CD4-positive, alpha-beta T cell treated with Interleukin-10 for 1 hour (primary cell): ENCODE data around the gene ZFP62.

ENCODE experiments used
- DNase-seq: peaks from one replicate; pipeline ENCODE4 v3.0.0-alpha.2; 2020

The ZFP62 gene

GRCh38 chr5:180866985-180867384 lies 5.9 kb upstream of the ZFP62 start:
- DNase-seq: no peak

- no peak for DNase-seq
These were observed 5.1 kb upstream of the ZFP62 start for GRCh38 chr5:180865981-180866695.

- DNase-seq: no peak
These were observed 1.6 kb upstream of the ZFP62 start for GRCh38 chr5:180862645-180863044.

GRCh38 chr5:180860273-180860886 lies 696 bp downstream of the ZFP62 start:
- peak; percentile 77 for DNase-seq

GRCh38 chr5:180858586-180858985 lies 2.5 kb downstream of the ZFP62 start:
- DNase-seq: no peak

GRCh38 chr5:180853848-180854176 lies 7.3 kb downstream of the ZFP62 start:
- no peak for DNase-seq

GRCh38 chr5:180853121-180853847 lies 7.8 kb downstream of the ZFP62 start:
- no peak for DNase-seq

- no peak for DNase-seq
These were observed 8.6 kb downstream of the ZFP62 start for GRCh38 chr5:180852495-180852894.

GRCh38 chr5:180850434-180851078 lies 10.5 kb downstream of the ZFP62 start:
- no peak for DNase-seq

GRCh38 chr5:180849827-180850226 lies 11.2 kb downstream of the ZFP62 start:
- DNase-seq: no peak

- DNase-seq: no peak
These were observed 12.2 kb downstream of the ZFP62 start for GRCh38 chr5:180848878-180849277.

- DNase-seq: no peak
These were observed 12.8 kb downstream of the ZFP62 start for GRCh38 chr5:180848265-180848664.

- DNase-seq: no peak
These were observed 14.1 kb downstream of the ZFP62 start for GRCh38 chr5:180847026-180847425.

GRCh38 chr5:180844858-180845257 lies 16.2 kb downstream of the ZFP62 start:
- no peak for DNase-seq

GRCh38 chr5:180844432-180844831 lies 16.6 kb downstream of the ZFP62 start:
- DNase-seq: no peak

- DNase-seq: no peak
These were observed 21.1 kb downstream of the ZFP62 start for GRCh38 chr5:180839935-180840334.

GRCh38 chr5:180839227-180839626 lies 21.8 kb downstream of the ZFP62 start:
- no peak for DNase-seq

GRCh38 chr5:180837478-180837877 lies 23.6 kb downstream of the ZFP62 start:
- no peak for DNase-seq

GRCh38 chr5:180832638-180833068 lies 28.4 kb downstream of the ZFP62 start:
- peak; percentile 48 for DNase-seq

GRCh38 chr5:180831139-180832093 lies 29.7 kb downstream of the ZFP62 start:
- DNase-seq: peak; percentile 76

GRCh38 chr5:180830253-180831138 lies 30.6 kb downstream of the ZFP62 start:
- peak; percentile 78 for DNase-seq
